Measurements from ENCODE around the gene RRP8.

The RRP8 gene

GRCh38 chr11:6618117-6619003 lies 14.9 kb upstream of the RRP8 start:
- H3K27me3 ChIP-seq (replicated peaks in 2 of 5; ENCODE audit: control insufficient read depth in 4 of 5, insufficient read depth in 5 of 5, low read length in 4 of 5), result no peaks in the 10 kb centered on the region
- WGBS (ENCODE audit: insufficient coverage), result 8% methylated on average over 13 of the region's 15 CpGs
- peaks cover 10 to 36% (median 28%) of the 10 kb centered on the region in 4 experiments for H3K4me1 ChIP-seq (ENCODE audit: control extremely low read depth in 1 of 4, control insufficient read depth in 4 of 4, insufficient read depth in 4 of 4, low read length in 3 of 4)
- CTCF ChIA-PET, result interaction anchor here (0.6 to 3.3 kb wide), 30 partner anchors 11 to 89 kb away, joined by 3 to 24 read pairs (median 4); partner anchors contain the start of gene MRPL17
- H3K27ac ChIP-seq (ENCODE audit: insufficient read depth in 1 of 2, low read depth in 1 of 2, low read length in 2 of 2, poor library complexity in 1 of 2, severe bottlenecking in 2 of 2), result peak overlapping the region; percentile 82 to 96
- DNase-seq, result peak; percentile 91 to 97 (median 95)
- POLR2A ChIA-PET, result interaction anchor here (0.9 to 1.7 kb wide), 4 partner anchors 10 to 17 kb away, joined by 3 to 8 read pairs (median 4); partner anchors contain the start of genes ILK and RRP8
- H3K36me3 ChIP-seq (ENCODE audit: control insufficient read depth in 4 of 4, insufficient read depth in 4 of 4, low read length in 3 of 4), result peaks cover 2 to 33% (median 22%) of the 10 kb centered on the region in 4 experiments
- H3K4me3 ChIP-seq (ENCODE audit: control insufficient read depth in 1 of 7, extremely low read depth in 1 of 7, insufficient read depth in 4 of 7, low read depth in 2 of 7, low read length in 6 of 7), result peak overlapping the region; percentile 71 to 94 (median 88)
- H3K9me3 ChIP-seq (ENCODE audit: control extremely low read depth in 1 of 5, control insufficient read depth in 4 of 5, insufficient read depth in 2 of 5, low read depth in 1 of 5, low read length in 4 of 5), result no peaks in the 10 kb centered on the region

GRCh38 chr11:6617315-6617781 lies 13.9 kb upstream of the RRP8 start:
- CTCF ChIA-PET, result interaction anchor here (0.8 to 3.3 kb wide), 17 partner anchors 10 to 85 kb away, joined by 3 to 24 read pairs (median 5); partner anchors contain the start of gene MRPL17
- Histone ChIP-seq H3K36me3 (ENCODE audit: control insufficient read depth in 4 of 4, insufficient read depth in 4 of 4, low read length in 3 of 4) (peaks cover 2 to 33% (median 21%) of the 10 kb centered on the region in 4 experiments), H3K4me3 (ENCODE audit: control insufficient read depth in 1 of 7, extremely low read depth in 1 of 7, insufficient read depth in 4 of 7, low read depth in 2 of 7, low read length in 6 of 7) (peak overlapping the region in 6 of 7 experiments; percentile 71 to 94 (median 88)), H3K4me1 (ENCODE audit: control extremely low read depth in 1 of 4, control insufficient read depth in 4 of 4, insufficient read depth in 4 of 4, low read length in 3 of 4) (peaks cover 18 to 47% (median 38%) of the 10 kb centered on the region in 4 experiments), H3K27ac (ENCODE audit: insufficient read depth in 1 of 2, low read depth in 1 of 2, low read length in 2 of 2, poor library complexity in 1 of 2, severe bottlenecking in 2 of 2) (peak overlapping the region in 1 of 2 experiments; percentile 96), H3K9me3 (ENCODE audit: control extremely low read depth in 1 of 5, control insufficient read depth in 4 of 5, insufficient read depth in 2 of 5, low read depth in 1 of 5, low read length in 4 of 5) (no peaks in the 10 kb centered on the region), H3K27me3 (replicated peaks in 2 of 5; ENCODE audit: control insufficient read depth in 4 of 5, insufficient read depth in 5 of 5, low read length in 4 of 5) (no peaks in the 10 kb centered on the region)
- WGBS (ENCODE audit: insufficient coverage), result 71% methylated on average over 5 of the region's 5 CpGs
- POLR2A ChIA-PET, result interaction anchor here (0.9 to 1.7 kb wide), 2 partner anchors 9 to 14 kb away, joined by 3 to 8 read pairs; partner anchors contain the start of genes ILK and RRP8
- DNase-seq, result no peak

GRCh38 chr11:6616596-6617250 lies 13.3 kb upstream of the RRP8 start:
- POLR2A ChIA-PET, result no interaction called here
- H3K4me3 ChIP-seq (ENCODE audit: control insufficient read depth in 1 of 7, extremely low read depth in 1 of 7, insufficient read depth in 4 of 7, low read depth in 2 of 7, low read length in 6 of 7), result no peak overlapping the region
- WGBS (ENCODE audit: insufficient coverage), result 98% methylated on average over 11 of the region's 14 CpGs
- no peaks in the 10 kb centered on the region for H3K27me3 ChIP-seq (replicated peaks in 2 of 5; ENCODE audit: control insufficient read depth in 4 of 5, insufficient read depth in 5 of 5, low read length in 4 of 5)
- peaks cover 18 to 48% (median 40%) of the 10 kb centered on the region in 4 experiments for H3K4me1 ChIP-seq (ENCODE audit: control extremely low read depth in 1 of 4, control insufficient read depth in 4 of 4, insufficient read depth in 4 of 4, low read length in 3 of 4)
- H3K9me3 ChIP-seq (ENCODE audit: control extremely low read depth in 1 of 5, control insufficient read depth in 4 of 5, insufficient read depth in 2 of 5, low read depth in 1 of 5, low read length in 4 of 5), result no peaks in the 10 kb centered on the region
- DNase-seq, result no peak
- H3K27ac ChIP-seq (ENCODE audit: insufficient read depth in 1 of 2, low read depth in 1 of 2, low read length in 2 of 2, poor library complexity in 1 of 2, severe bottlenecking in 2 of 2), result no peak overlapping the region
- H3K36me3 ChIP-seq (ENCODE audit: control insufficient read depth in 4 of 4, insufficient read depth in 4 of 4, low read length in 3 of 4), result peaks cover 2 to 33% (median 21%) of the 10 kb centered on the region in 4 experiments
- CTCF ChIA-PET, result interaction anchor here (1.1 to 3.3 kb wide), 6 partner anchors 9 to 84 kb away, joined by 3 to 24 read pairs (median 12); partner anchors contain the start of gene MRPL17

- no peak for DNase-seq
- no peak overlapping the region for H3K27ac ChIP-seq (ENCODE audit: insufficient read depth in 1 of 2, low read depth in 1 of 2, low read length in 2 of 2, poor library complexity in 1 of 2, severe bottlenecking in 2 of 2)
- H3K4me1 ChIP-seq (ENCODE audit: control extremely low read depth in 1 of 4, control insufficient read depth in 4 of 4, insufficient read depth in 4 of 4, low read length in 3 of 4), result peaks cover 18 to 54% (median 46%) of the 10 kb centered on the region in 4 experiments
- H3K9me3 ChIP-seq (ENCODE audit: control extremely low read depth in 1 of 5, control insufficient read depth in 4 of 5, insufficient read depth in 2 of 5, low read depth in 1 of 5, low read length in 4 of 5), result no peaks in the 10 kb centered on the region
- 100% methylated on average over 8 of the region's 9 CpGs for WGBS (ENCODE audit: insufficient coverage)
- no peak overlapping the region for H3K4me3 ChIP-seq (ENCODE audit: control insufficient read depth in 1 of 7, extremely low read depth in 1 of 7, insufficient read depth in 4 of 7, low read depth in 2 of 7, low read length in 6 of 7)
- ChIA-PET POLR2A (no interaction called here), CTCF (interaction anchor here (1.9 kb wide), 1 partner anchor 11 kb away, joined by 5 read pairs; no protein-coding TSS in a partner anchor)
- no peaks in the 10 kb centered on the region for H3K27me3 ChIP-seq (replicated peaks in 2 of 5; ENCODE audit: control insufficient read depth in 4 of 5, insufficient read depth in 5 of 5, low read length in 4 of 5)
- H3K36me3 ChIP-seq (ENCODE audit: control insufficient read depth in 4 of 4, insufficient read depth in 4 of 4, low read length in 3 of 4), result peaks cover 2 to 37% (median 22%) of the 10 kb centered on the region in 4 experiments
Measured at GRCh38 chr11:6615882-6616585, 12.6 kb upstream of the RRP8 start.

- POLR2A ChIA-PET, result no interaction called here
- 95% methylated on average over 4 of the region's 5 CpGs for WGBS (ENCODE audit: insufficient coverage)
- no peak overlapping the region for H3K27ac ChIP-seq (ENCODE audit: insufficient read depth in 1 of 2, low read depth in 1 of 2, low read length in 2 of 2, poor library complexity in 1 of 2, severe bottlenecking in 2 of 2)
- no peaks in the 10 kb centered on the region for H3K27me3 ChIP-seq (replicated peaks in 2 of 5; ENCODE audit: control insufficient read depth in 4 of 5, insufficient read depth in 5 of 5, low read length in 4 of 5)
- H3K4me1 ChIP-seq (ENCODE audit: control extremely low read depth in 1 of 4, control insufficient read depth in 4 of 4, insufficient read depth in 4 of 4, low read length in 3 of 4), result peaks cover 18 to 51% (median 48%) of the 10 kb centered on the region in 4 experiments
- H3K9me3 ChIP-seq (ENCODE audit: control extremely low read depth in 1 of 5, control insufficient read depth in 4 of 5, insufficient read depth in 2 of 5, low read depth in 1 of 5, low read length in 4 of 5), result no peaks in the 10 kb centered on the region
- H3K4me3 ChIP-seq (ENCODE audit: control insufficient read depth in 1 of 7, extremely low read depth in 1 of 7, insufficient read depth in 4 of 7, low read depth in 2 of 7, low read length in 6 of 7), result no peak overlapping the region
- DNase-seq, result no peak
- H3K36me3 ChIP-seq (ENCODE audit: control insufficient read depth in 4 of 4, insufficient read depth in 4 of 4, low read length in 3 of 4), result peaks cover 5 to 47% (median 32%) of the 10 kb centered on the region in 4 experiments
- CTCF ChIA-PET, result interaction anchor here (1.1 to 1.9 kb wide), 2 partner anchors 10 to 86 kb away, joined by 3 to 5 read pairs; no protein-coding TSS in a partner anchor
Measured at GRCh38 chr11:6615046-6615445, 11.6 kb upstream of the RRP8 start.

GRCh38 chr11:6614446-6614845 lies 11.0 kb upstream of the RRP8 start:
- Histone ChIP-seq H3K27me3 (replicated peaks in 2 of 5; ENCODE audit: control insufficient read depth in 4 of 5, insufficient read depth in 5 of 5, low read length in 4 of 5) (no peaks in the 10 kb centered on the region), H3K4me3 (ENCODE audit: control insufficient read depth in 1 of 7, extremely low read depth in 1 of 7, insufficient read depth in 4 of 7, low read depth in 2 of 7, low read length in 6 of 7) (no peak overlapping the region), H3K9me3 (ENCODE audit: control extremely low read depth in 1 of 5, control insufficient read depth in 4 of 5, insufficient read depth in 2 of 5, low read depth in 1 of 5, low read length in 4 of 5) (no peaks in the 10 kb centered on the region), H3K27ac (ENCODE audit: insufficient read depth in 1 of 2, low read depth in 1 of 2, low read length in 2 of 2, poor library complexity in 1 of 2, severe bottlenecking in 2 of 2) (no peak overlapping the region), H3K4me1 (ENCODE audit: control extremely low read depth in 1 of 4, control insufficient read depth in 4 of 4, insufficient read depth in 4 of 4, low read length in 3 of 4) (peaks cover 15 to 47% (median 45%) of the 10 kb centered on the region in 4 experiments), H3K36me3 (ENCODE audit: control insufficient read depth in 4 of 4, insufficient read depth in 4 of 4, low read length in 3 of 4) (peaks cover 5 to 53% (median 37%) of the 10 kb centered on the region in 4 experiments)
- 100% methylated on average over 1 of the region's 2 CpGs for WGBS (ENCODE audit: insufficient coverage)
- POLR2A ChIA-PET, result no interaction called here
- CTCF ChIA-PET, result interaction anchor here (1.1 to 2.4 kb wide), 3 partner anchors 11 to 85 kb away, joined by 3 to 7 read pairs (median 5); partner anchors contain the start of genes ILK and RRP8
- DNase-seq, result no peak
